HG03045 (cell line): Measurements from ENCODE around the gene TBC1D1.
"Not testable (repeated sequence)": the region's sequence is repeated elsewhere in the genome, so short reads cannot be mapped to it uniquely, and the experiment has no call there.

Source experiments
- ATAC-seq: cut with Tn5 transposase; IDR thresholded peaks from one replicate; pipeline ENCODE4 v1.9.1; 2021; ENCODE audit warnings: mild to moderate bottlenecking, moderate library complexity; ENCODE audit not compliant: unreplicated experiment

TBC1D1 gene

DNA sequence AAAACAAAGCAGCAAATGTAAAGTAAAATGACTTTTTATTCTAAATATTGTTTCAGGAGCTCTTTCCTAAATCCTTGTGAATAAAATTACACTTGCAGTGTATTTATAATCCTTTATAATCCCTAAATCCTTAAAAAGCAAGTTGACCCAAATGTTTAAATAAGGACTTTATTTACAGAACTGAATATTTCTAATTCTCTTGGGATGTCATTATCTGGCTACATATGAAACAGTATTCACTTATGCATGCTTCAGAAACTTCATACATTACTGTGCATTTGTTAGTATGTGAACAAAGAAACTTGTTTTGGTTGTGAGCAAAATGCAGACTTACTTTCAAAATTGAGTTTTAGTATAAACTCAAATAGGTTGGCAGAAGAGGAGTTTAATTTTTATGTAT, 118.5 kb downstream of the TBC1D1 start:
- no peak for ATAC-seq

DNA sequence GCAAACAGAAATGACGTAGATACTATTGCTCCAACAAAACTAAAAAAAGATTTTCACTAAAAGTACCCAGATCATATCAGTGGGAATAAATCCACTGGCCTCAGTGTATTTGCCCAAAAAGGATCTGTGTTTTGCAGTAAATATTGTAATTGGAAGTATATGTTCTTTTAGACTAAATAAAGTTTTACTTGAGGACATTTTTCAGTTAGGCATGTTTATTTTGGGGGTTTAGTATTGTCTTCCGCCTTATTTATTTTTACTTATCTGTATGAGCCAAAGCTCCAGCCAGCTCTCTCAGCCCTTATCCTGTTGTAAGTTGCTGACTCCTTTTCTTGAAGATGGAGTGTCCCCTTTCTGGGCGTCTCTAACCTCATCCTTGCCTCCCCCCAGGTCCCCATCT, 119.1 kb downstream of the TBC1D1 start:
- ATAC-seq: no peak

DNA sequence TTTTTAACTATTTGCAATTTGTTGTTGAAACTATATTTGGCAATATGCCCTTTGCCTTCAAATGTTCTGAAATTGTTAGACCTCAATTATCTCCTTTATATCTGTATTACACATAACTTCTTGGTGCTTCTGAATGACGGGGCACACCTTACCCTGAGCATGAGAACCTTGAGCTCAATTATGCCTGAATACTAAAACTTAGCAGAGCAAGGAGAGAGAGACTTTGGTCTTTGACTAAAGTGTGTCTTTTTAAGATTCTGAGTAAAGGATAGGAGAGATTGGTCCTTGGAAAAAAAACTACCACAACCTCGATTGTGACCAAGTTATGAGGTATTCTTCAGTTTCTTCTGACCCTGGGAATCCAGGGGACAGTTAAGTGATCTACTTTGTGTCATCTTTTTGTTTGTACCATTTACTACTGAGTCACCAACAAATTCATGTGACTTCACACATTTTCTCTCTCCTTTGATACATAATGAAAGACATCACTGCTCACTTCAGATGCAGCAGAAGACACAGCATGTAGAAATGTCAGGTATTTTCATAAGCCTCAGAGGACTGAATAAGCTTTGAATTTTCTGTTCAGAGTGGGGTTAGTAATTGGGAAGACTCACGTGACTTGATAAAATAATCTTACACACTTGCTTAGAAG, 120.8 kb downstream of the TBC1D1 start:
- ATAC-seq: no peak

DNA sequence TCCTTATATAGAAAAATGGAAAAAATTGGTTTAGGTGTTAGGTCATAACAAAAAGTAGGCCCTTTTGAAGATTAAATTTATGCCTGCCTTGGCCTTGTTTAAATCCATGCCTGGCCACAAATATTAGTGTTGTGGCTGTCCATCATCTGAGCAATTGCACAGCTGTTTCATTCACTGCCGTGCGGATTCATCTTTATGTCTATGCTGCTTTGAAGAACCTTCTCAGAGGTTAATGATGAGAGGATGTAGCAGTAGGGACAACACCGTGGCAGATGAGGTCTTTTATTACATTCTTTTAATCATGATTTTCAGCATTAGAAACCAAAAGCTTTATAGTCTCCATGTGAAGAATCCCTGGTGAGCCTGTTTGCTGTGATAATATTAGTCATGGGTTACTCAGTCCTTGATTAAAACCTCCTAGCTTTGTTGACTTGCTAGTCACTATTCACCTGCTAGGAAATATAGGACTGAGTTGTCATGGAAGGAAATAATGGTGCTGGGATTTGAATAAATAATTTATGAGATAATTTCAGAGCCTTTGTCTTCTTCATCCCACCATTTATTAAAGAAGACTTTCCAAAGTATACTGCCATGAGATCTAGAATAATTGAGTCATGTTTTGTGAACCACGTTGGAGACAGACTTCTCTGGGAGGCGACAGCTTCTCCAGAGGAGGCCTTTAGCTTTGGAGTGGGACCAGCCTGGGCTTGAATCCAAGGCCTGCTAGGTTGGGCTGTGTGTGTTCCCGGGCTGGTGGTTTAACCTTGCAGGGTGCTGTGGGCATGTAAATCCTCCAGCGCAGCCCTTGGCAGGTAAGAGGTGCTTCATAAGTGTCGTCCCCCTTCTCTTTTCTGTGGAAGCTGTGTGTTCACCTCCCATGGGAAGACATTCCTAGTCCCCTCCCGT, 122.8 kb downstream of the TBC1D1 start:
- ATAC-seq: no peak

DNA sequence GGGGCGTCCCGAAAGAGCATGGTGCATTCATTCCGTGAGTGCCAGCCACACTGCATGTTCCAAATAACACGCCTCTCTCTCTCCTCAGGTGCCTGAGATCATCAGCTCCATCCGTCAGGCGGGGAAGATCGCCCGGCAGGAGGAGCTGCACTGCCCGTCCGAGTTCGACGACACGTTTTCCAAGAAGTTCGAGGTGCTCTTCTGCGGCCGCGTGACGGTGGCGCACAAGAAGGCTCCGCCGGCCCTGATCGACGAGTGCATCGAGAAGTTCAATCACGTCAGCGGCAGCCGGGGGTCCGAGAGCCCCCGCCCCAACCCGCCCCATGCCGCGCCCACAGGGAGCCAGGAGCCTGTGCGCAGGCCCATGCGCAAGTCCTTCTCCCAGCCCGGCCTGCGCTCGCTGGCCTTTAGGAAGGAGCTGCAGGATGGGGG, 123.6 kb downstream of the TBC1D1 start:
- ATAC-seq: no peak

DNA sequence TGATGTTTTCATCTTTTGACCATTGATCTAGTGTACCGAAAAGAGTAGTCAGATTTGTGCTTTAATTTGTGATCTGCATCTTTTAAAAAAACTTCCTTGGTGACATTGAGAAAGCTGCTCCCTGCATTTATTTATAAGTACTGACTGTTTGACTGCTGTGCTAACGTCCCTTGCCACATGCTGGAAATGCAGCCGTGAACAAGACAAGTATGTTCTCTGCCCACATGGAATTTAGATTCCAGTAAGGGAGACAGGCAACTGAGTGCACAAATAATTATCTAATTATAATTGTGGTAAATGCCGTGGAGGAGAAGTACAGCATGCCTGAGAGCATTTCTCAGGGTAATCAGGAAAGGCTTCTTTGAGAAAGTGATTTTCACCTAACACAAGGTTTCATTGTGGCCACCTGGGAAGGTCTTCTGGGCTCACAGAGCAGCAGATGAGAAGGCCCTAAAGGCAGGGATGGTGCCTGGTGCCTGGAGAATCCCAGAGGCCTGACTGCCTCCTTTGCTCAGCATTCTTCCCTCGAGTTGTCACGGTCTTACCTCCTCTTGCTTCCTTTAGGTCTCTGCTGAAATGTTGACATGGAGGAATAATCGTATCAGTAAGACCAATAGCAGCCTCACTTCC, 125.1 kb downstream of the TBC1D1 start:
- no peak for ATAC-seq

DNA sequence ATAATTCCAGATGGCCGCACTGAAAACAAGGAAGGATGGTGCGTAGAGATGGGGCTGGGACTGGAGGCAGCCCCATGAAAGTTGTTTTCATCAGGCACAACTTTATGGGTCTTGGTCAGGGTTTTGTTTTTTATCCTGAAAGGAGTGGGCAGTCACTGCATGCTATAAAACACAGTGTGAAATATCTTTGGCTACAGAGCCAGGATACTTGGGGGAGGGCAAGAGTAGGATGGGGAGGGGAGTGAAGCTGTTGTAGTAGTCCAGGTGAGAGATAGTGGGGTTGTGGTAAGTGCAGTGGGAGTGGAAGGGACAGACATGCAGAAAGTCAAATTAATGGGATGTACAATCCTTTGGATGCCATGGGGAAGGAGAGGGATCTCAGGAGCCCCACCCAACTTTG, 125.8 kb downstream of the TBC1D1 start:
- no peak for ATAC-seq

DNA sequence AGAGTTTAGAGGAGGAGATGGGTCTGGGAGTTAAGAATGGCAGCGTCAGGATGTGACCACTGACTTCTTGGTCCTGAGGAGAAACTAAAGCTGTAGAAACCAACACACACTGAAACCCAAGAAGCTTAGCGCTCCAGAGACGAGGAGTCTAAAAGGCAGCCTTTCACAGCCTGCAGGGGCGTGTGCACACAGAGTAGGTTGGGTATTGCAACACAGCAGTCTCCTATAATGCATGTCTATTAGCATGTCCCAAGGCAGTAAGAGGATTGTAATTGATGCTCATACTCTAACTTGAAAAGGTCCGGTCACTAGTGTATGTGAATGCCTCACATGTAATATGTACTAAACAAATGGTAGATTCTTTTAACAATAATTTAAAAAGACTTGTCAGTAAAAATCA, 126.7 kb downstream of the TBC1D1 start:
- no peak for ATAC-seq

DNA sequence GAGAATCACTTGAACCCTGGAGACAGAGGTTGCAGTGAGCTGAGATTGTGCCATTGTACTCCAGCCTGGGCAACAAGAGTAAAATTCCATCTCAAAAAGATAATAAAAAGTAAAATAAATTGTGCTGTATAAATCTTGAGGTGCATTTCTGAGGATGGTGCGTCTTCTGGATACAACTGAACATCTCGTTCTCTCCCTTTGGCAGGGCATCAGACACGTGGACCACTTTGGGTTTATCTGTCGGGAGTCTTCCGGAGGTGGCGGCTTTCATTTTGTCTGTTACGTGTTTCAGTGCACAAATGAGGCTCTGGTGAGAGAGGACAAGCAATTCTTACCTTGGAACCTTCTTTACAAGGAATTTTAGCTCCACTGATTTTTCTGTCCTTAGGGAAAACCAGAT, 129.5 kb downstream of the TBC1D1 start:
- ATAC-seq: no peak

DNA sequence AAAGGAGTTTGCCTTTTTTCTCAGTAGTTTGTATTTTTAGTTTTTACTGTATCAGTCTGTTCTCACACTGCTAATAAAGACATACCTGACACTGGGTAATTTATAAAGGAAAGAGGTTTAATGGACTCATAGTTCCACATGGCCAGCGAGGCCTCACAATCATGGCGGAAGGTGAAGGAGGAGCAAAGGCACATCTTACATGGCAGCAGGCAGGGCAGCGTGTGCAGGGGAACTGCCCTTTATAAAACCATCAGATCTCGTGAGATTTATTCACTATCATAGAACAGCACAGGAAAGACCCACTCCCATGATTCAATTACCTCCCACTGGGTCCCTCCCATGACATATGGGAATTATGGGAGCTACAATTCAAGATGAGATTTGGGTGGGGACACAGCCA, 130.1 kb downstream of the TBC1D1 start:
- not testable (repeated sequence) for ATAC-seq

DNA sequence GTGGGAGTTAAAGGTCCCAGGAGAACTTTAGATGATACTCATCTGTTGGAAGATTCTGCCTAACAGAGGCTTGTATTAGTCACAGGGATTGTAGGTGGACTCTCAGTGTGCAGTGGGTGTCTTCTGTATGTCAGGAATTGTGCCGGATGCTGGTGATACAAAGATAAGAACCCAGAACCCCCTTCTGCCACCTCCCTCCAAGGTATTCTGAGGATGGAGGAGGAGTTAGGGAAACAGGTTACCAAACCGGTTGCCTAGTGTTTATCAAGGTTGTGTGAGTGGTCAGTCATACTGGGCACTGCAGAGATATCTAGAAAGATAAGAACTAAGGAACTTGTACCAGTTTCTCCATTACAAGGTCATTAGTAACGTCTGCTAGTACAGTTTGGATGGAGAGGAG, 130.9 kb downstream of the TBC1D1 start:
- no peak for ATAC-seq

DNA sequence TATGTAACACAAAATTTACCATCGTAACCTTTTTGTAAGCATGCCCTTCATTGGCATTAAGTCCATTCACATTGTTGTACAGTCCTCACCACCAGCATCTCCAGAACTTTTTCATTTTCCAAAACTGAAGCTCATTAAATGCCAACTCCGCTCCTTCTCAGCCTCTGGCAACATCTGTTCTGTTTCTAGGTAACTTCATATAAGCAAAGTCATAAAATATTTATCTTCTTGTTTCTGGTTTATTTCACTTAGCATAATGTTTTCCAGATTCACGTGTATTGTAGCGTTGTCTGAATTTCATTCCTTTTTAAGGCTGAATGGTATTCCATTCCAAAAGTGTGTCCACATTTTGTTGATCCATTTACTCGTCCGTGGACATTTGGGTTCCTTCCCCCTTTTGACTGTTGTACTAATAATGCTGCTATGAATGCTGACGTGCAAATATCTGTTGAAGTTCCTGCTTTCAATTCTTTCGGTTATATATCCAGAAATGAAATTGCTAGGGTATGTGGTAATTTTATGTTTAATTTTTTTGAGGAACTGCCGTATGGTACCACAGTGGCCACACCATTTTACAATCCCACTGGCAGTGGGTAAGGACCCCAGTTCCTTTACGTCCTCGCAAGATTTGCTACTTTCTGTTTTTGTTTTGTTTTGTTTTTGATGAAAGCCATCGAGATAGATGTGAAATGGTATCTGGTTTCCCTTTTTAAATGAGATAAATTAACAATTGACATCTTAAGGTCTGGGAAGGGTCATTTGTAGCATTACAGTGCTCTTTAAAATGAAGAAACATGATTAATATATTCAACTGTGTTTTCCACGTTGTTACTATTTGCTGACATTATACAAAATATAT, 132.7 kb downstream of the TBC1D1 start:
- ATAC-seq: no peak

DNA sequence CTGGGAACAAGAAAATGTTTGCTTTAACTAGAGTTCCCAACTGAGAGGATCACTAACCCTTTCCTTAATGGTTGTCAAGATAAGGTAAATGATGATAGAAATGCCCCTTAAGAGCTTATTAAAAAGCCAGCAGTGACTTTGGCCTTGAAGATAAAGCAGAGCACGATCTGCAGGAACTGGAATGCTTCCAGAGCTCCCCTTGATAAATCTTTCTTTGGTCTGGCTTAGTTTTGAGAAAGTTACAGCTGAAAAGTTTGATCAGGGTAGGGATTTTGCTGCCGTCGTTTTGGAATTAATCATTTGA, 133.3 kb downstream of the TBC1D1 start:
- no peak for ATAC-seq

DNA sequence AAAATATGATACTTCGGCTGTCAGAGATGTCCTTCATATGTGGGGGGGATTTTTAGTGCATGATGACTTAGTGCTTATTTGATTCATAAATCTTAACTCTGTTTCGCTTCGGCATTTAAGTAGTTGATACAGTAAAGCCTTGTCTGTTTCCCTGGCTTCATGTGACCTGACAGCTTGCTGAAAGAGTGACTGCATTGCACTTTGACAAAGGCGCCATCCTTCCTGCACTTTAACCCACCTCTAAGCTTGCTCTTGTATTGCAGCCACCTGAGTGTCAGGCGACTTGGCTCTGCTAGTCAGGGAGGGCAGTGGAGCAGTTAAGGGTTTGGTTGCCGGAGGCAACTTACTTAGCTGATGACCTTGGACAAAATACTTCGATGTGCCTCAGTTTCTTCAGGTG, 134.8 kb downstream of the TBC1D1 start:
- no peak for ATAC-seq

DNA sequence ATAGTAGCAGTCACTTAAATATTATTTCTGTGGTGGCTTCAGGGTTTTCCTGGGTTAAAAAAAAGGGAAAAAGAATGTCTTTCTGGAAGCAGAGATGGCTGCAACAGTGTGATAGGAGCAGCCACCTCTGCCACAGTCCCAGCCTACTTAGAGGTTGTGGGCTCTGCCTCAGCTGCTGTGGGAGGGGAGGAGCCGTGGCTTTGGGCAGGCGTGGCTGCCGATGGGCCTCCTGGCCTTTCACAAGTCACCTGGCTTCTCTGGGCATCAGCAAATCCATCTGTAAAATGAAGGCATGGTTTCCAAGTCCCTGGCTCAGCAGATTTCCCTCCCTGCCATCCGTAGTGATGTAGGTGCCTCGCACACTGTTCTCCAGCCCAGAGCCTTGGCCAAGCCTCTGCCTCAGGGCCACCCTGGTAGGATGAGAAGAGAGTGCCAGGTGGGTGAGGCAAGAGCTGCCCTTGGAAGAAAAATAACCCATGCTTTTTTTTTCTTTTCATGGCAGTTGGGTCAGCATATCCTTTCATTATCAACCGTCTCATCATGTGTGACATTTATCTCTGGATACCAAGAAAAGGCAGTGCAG, 135.4 kb downstream of the TBC1D1 start:
- no peak for ATAC-seq

DNA sequence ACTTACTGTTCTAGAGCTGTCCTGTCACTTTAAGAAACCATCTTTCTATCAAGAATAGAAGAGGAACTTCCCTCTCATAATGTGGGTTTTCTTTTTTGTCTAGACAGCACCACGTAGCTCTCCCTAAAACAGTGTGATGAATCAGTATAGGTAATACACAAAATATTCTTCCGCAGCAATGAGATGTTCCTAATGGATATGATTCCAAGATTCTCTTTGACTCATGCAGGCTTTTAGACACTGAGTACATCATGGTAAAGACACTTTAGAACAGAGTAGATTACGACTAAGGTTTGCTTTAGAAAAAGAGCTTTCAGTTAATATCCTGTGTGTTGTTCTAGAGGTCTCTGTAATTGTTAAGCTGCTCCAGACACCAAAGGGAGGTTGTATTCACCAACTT, 139.1 kb downstream of the TBC1D1 start:
- ATAC-seq: no peak

DNA sequence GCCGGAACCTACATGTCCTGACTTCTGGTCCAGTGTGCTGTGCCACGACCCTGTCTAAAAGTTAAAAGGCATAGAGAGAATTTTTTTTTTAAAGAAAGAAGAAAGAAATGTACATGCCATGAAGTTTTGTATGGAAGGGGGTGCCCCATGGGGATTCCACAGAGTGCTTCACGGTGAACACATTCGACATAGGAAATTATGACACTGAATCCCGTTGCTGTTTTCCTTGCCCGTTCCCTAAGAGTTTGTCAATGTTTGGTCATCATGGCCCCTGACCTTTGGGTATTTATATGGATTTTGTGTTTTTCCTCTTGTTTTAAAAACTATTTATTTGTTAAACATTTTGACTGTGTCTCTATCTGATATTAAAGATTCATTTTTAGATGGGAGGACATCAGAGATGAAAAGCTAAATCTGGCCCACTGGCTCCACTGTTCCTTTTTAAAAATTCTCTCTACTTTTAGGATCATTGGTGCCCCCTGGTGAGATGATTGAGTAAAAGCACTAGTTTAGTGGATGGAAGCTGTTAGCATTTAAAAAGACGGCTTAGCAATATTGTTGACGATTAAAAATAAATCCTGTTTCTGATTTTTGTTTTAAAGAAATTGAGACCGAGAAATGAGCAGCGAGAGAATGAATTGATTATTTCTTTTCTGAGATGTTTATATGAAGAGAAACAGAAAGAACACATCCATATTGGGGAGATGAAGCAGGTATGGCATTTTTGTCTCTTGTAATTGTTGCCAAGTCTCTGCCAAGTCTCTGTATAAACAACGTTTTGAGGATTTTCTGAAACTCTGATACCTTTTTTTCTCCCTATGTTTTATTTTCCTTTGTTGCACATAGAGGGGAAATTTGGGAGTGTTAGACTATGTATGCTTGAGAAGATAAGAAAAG, 144.3 kb downstream of the TBC1D1 start:
- no peak for ATAC-seq

DNA sequence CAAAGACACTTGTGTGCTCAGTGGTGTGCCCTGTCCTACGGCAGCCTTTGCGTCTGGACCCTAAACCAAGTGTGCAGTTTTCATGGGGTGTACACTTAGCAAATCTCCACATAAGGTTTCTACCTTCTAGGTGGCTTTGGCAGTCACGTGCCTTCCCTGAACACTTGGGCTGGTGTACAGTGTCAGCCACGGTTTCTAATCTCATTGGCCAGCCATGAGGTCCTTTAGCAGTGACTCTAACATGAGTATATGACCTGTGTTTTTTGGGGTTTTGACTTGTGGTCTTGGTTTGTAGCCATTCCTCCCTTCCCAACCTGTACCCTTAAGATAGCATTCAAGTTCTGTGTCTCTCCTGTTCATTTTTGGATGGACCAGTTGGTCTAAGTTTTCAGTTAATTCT, 145.7 kb downstream of the TBC1D1 start:
- ATAC-seq: no peak

DNA sequence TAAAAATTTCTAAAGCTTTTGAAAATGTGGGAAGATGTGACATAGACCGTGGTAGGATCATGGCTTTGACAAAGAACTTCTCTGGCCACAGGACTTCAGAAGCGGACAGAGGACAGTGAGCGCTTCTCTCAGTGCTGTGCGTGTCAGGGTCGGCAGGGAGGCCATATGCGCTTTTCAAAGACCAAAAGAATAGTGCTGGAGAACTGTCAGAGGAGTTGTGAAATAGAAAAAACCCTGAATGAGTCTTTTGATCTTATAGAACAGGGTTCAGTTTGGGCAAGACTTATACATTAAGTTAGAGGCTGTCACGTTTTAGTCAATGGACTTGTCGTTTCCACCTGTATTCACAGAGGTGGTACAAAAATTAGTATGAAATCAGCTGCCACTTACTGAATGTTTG, 146.7 kb downstream of the TBC1D1 start:
- no peak for ATAC-seq

DNA sequence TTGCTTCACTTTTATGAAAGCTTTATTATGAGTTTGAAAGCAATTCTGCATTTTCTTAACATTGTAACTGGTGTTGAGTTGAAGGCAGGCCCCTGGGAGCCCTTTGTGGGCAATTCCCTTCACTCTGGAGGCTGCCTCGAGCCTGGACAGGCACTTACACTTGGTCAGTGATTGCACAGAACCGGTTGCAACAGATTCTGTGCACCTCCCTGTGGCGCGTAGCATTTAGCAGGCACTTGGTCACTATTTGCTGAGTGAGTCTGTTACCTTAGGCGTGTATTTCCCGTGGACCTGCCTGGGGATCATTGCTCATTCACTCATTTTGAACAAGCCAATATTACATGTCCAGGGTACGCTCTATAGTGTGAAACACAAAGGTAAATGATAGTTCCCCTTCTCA, 149.7 kb downstream of the TBC1D1 start:
- ATAC-seq: no peak
